ENCODE results near the gene TMEM82.

DNA sequence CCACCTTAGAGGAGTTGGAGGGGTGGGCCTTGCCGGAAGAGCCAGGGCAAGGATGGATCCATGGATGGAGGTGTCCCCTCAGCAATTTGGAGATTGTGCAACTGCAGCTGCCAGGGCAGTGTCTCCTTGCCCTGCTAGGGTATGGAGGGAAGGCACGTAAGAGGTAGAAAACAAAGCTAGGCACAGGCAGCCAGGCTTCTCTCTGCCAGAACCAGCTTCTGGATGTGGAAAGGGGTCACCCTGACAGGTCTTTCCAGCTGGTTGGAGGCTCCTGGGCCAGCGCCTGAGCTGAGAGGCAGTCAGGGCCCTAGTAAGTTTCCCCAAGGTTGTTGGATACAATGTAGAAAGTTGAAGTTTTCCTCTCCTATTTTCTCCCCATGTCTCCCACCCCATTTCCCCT lies 21.4 kb upstream of the TMEM82 start:
- TF ChIP-seq, protein P1, sequence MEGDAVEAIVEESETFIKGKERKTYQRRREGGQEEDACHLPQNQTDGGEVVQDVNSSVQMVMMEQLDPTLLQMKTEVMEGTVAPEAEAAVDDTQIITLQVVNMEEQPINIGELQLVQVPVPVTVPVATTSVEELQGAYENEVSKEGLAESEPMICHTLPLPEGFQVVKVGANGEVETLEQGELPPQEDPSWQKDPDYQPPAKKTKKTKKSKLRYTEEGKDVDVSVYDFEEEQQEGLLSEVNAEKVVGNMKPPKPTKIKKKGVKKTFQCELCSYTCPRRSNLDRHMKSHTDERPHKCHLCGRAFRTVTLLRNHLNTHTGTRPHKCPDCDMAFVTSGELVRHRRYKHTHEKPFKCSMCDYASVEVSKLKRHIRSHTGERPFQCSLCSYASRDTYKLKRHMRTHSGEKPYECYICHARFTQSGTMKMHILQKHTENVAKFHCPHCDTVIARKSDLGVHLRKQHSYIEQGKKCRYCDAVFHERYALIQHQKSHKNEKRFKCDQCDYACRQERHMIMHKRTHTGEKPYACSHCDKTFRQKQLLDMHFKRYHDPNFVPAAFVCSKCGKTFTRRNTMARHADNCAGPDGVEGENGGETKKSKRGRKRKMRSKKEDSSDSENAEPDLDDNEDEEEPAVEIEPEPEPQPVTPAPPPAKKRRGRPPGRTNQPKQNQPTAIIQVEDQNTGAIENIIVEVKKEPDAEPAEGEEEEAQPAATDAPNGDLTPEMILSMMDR (optimal IDR thresholded peaks at IDR 0.05 in 1 of 3, IDR thresholded peaks at IDR 0.05 in 1 of 3, conservative IDR thresholded peaks at IDR 0.05 in 1 of 3; ENCODE audit: extremely low read depth in 1 of 3, insufficient read depth in 2 of 3, low read length in 3 of 3) = no peak
- no peak for TF ChIP-seq EZH2 (IDR thresholded peaks at IDR 0.05; ENCODE audit: low read length)

Measured in keratinocyte (primary cell).